HepG2 (cell line): ENCODE measurements around the gene HNRNPF. TPM values are rescaled to one million over a fixed set of nuclear protein-coding genes. Genes with fewer than 3 reads are reported as not detected.

ENCODE experiments used
- AFF4 ChIP-seq: sonication (generic); formaldehyde crosslinking; IDR thresholded peaks from 2 replicates; pipeline ENCODE4 v1.4.0; 2020; ENCODE audit warnings: missing genetic modification reagents
- ATF3 ChIP-seq: sonication (generic); formaldehyde crosslinking; IDR thresholded peaks from 2 replicates; pipeline ENCODE4 v1.4.0; 2020; ENCODE audit warnings: missing genetic modification reagents
- CHD2 ChIP-seq: IDR thresholded peaks from 2 replicates; pipeline ENCODE4 v1.6.1; 2011; ENCODE audit warnings: low read depth, low read length, improper control_type of control experiment
- CREBL2 ChIP-seq: sonication (generic); formaldehyde crosslinking; IDR thresholded peaks from 2 replicates; pipeline ENCODE4 v1.8.1; 2023; ENCODE audit warnings: missing genetic modification reagents, mild to moderate bottlenecking, borderline replicate concordance
- ETS1 ChIP-seq: sonication (generic); formaldehyde crosslinking; IDR thresholded peaks from 2 replicates; pipeline ENCODE4 v1.4.0; 2020; ENCODE audit warnings: missing genetic modification reagents
- GTF2F1 ChIP-seq: fragments of 150-350 bp; IDR thresholded peaks from 2 replicates; pipeline ENCODE4 v1.6.1; 2014; ENCODE audit warnings: low read length
- HCFC1 ChIP-seq: fragments of 150-350 bp; IDR thresholded peaks from 2 replicates; pipeline ENCODE4 v1.6.1; 2014; ENCODE audit warnings: low read depth, low read length
- HNF4A ChIP-seq: sonication (generic); formaldehyde crosslinking; IDR thresholded peaks from 2 replicates; pipeline ENCODE4 v1.4.0; 2020; ENCODE audit warnings: missing genetic modification reagents
- HOXA9 ChIP-seq: sonication (generic); formaldehyde crosslinking; IDR thresholded peaks from 2 replicates; pipeline ENCODE4 v1.8.1; 2022; ENCODE audit warnings: missing genetic modification reagents, mild to moderate bottlenecking, moderate library complexity, borderline replicate concordance
- KLF16 ChIP-seq, 2 experiments: sonication (generic) in 1 of 2; formaldehyde crosslinking in 1 of 2; IDR thresholded peaks; 2 replicates each; pipeline versions ENCODE4 v1.6.1 to v1.8.0; 2016 to 2023; ENCODE audit warnings: missing genetic modification reagents in 2 of 2, missing compliant biosample characterization in 1 of 2
- MEF2D ChIP-seq: sonication (generic); formaldehyde crosslinking; IDR thresholded peaks from 2 replicates; pipeline ENCODE4 v1.5.1; 2020; ENCODE audit warnings: mild to moderate bottlenecking, missing genetic modification reagents
- SP2 ChIP-seq: sonication (generic); formaldehyde crosslinking; IDR thresholded peaks from 2 replicates; pipeline ENCODE4 v1.5.1; 2020; ENCODE audit warnings: mild to moderate bottlenecking, missing genetic modification reagents
- SRF ChIP-seq: IDR thresholded peaks from 2 replicates; pipeline ENCODE4 v1.6.1; 2011; ENCODE audit warnings: mild to moderate bottlenecking, low read depth, low read length, moderate library complexity
- TCF7L2 ChIP-seq: IDR thresholded peaks from 2 replicates; pipeline ENCODE4 v1.6.1; 2011; ENCODE audit warnings: mild to moderate bottlenecking, low read depth, low read length, moderate library complexity
- ZC3H13 ChIP-seq: sonication (generic); formaldehyde crosslinking; IDR thresholded peaks from 2 replicates; pipeline ENCODE4 v1.8.1; 2023; ENCODE audit warnings: mild to moderate bottlenecking, missing genetic modification reagents, moderate library complexity
- ZFP36L2 ChIP-seq: sonication (generic); formaldehyde crosslinking; IDR thresholded peaks from 2 replicates; pipeline ENCODE4 v1.4.0; 2020; ENCODE audit warnings: missing genetic modification reagents
- ZNF44 ChIP-seq: sonication (generic); formaldehyde crosslinking; IDR thresholded peaks from 2 replicates; pipeline ENCODE4 v1.5.1; 2020; ENCODE audit warnings: mild to moderate bottlenecking, missing genetic modification reagents
- ZNF543 ChIP-seq: sonication (generic); formaldehyde crosslinking; IDR thresholded peaks from 2 replicates; pipeline ENCODE4 v1.4.0; 2020; ENCODE audit warnings: mild to moderate bottlenecking, missing genetic modification reagents
- ZNF605 ChIP-seq: sonication (generic); formaldehyde crosslinking; IDR thresholded peaks from 2 replicates; pipeline ENCODE4 v1.8.0; 2022; ENCODE audit warnings: mild to moderate bottlenecking, missing genetic modification reagents
- ZNF710 ChIP-seq: sonication (generic); formaldehyde crosslinking; IDR thresholded peaks from 2 replicates; pipeline ENCODE4 v1.5.0; 2020; ENCODE audit warnings: mild to moderate bottlenecking, missing genetic modification reagents, borderline replicate concordance
- ZNF737 ChIP-seq: sonication (generic); formaldehyde crosslinking; IDR thresholded peaks from 2 replicates; pipeline ENCODE4 v1.5.0; 2020; ENCODE audit warnings: missing genetic modification reagents, mild to moderate bottlenecking, borderline replicate concordance
- ZNF883 ChIP-seq: sonication (generic); formaldehyde crosslinking; IDR thresholded peaks from 2 replicates; pipeline ENCODE4 v1.5.1; 2020; ENCODE audit warnings: mild to moderate bottlenecking, missing genetic modification reagents; ENCODE audit errors: not compliant biosample characterization
- ZSCAN12 ChIP-seq: sonication (generic); formaldehyde crosslinking; IDR thresholded peaks from 2 replicates; pipeline ENCODE4 v1.9.0; 2021; ENCODE audit warnings: mild to moderate bottlenecking, missing genetic modification reagents
- polyA plus RNA-seq, 8 experiments: library from polyadenylated mRNA; depleted of rRNA in 3 of 8; stranded (reverse) in 7 of 8; unstranded in 1 of 8; fragments of >200 nt; fragmentation: Illumina TruSeq in 4 of 8; extraction: Trizol in 4 of 8; gene quantifications; 2 replicates each; pipeline versions ENCODE4 v1.2.1 to v1.2.3, GENCODE V29; 2011 to 2016; ENCODE audit warnings: low read depth in 4 of 8, missing spikeins in 1 of 8, mixed read lengths in 1 of 8; ENCODE audit not compliant: insufficient read depth in 1 of 8
- total RNA-seq, 5 experiments: library from RNA; depleted of rRNA; stranded (reverse); fragments of >200 nt; fragmentation: Illumina TruSeq; extraction: Trizol; gene quantifications; 2 replicates each; pipeline ENCODE4 v1.2.3, GENCODE V29; 2016; ENCODE audit warnings: low read depth in 1 of 5

HNRNPF gene
- total and polyA plus RNA-seq, 2 of the 13 experiments (the other 11 are each of a cell fraction or from before 2014, with no cell fraction given) = 166 to 308 TPM

- TF ChIP-seq HNF4A (CRISPR knock-in tag) = peak; percentile 75
- TF ChIP-seq ZNF710 = peak; percentile 50
- TF ChIP-seq KLF16 (CRISPR knock-in tag; IDR thresholded peaks at IDR 0.05) = peak; percentile 59 to 84; a peak in 2 of 4 replicates
- TF ChIP-seq ZNF44 (CRISPR knock-in tag) = no peak
- no peak; the same call in 1 of the 2 replicates for TF ChIP-seq ZSCAN12 (CRISPR knock-in tag)
- peak; percentile 86 for TF ChIP-seq MEF2D (CRISPR knock-in tag)
- TF ChIP-seq CHD2 = no peak
- TF ChIP-seq TCF7L2 = no peak
- peak; percentile 69; the same call in 1 of the 2 replicates for TF ChIP-seq CREBL2 (CRISPR knock-in tag)
- TF ChIP-seq HCFC1 = no peak; the same call in 1 of the 2 replicates
- TF ChIP-seq ZFP36L2 (CRISPR knock-in tag) = 0 out of 2 replicates have a peak, but pooled peaks have one; percentile 46
- no peak for TF ChIP-seq AFF4 (CRISPR knock-in tag)
- peak; percentile 49; the same call in 1 of the 2 replicates for TF ChIP-seq ZNF605
- TF ChIP-seq SRF = no peak
- no peak for TF ChIP-seq ETS1 (CRISPR knock-in tag)
- no peak; the same call in 1 of the 2 replicates for TF ChIP-seq ATF3
- TF ChIP-seq ZNF543 = peak; percentile 58; the same call in 1 of the 2 replicates
- TF ChIP-seq HOXA9 (CRISPR knock-in tag) = no peak; the same call in 1 of the 2 replicates
- 0 out of 2 replicates have a peak, but pooled peaks have one; percentile 34 for TF ChIP-seq GTF2F1
- no peak for TF ChIP-seq ZNF737 (CRISPR knock-in tag)
- TF ChIP-seq ZNF883 (CRISPR knock-in tag) = no peak
- TF ChIP-seq ZC3H13 = peak; percentile 89
- TF ChIP-seq SP2 (CRISPR knock-in tag) = peak; percentile 69
These were observed 11.9 kb downstream of the HNRNPF start (continued) for GRCh38 chr10:43396928-43397624.
